NB4 (cell line): Measurements from ENCODE around the gene SVOP.

Source experiments
- CTCF ChIP-seq: IDR thresholded peaks from one replicate; pipeline ENCODE4 v1.5.1; 2012; ENCODE audit warnings: low read depth, low read length
- MYC ChIP-seq: IDR thresholded peaks from 2 replicates; pipeline ENCODE4 v1.6.1; 2011; ENCODE audit warnings: low read depth, low read length
- POLR2A ChIP-seq: IDR thresholded peaks from 2 replicates; pipeline ENCODE4 v1.6.1; 2011; ENCODE audit warnings: mild to moderate bottlenecking; ENCODE audit not compliant: insufficient read length; ENCODE audit errors: extremely low read depth
- TF ChIP-seq, protein P1 (sequence below): IDR thresholded peaks from 2 replicates; pipeline ENCODE4 v1.6.1; 2011; ENCODE audit warnings: low read depth, low read length

DNA sequence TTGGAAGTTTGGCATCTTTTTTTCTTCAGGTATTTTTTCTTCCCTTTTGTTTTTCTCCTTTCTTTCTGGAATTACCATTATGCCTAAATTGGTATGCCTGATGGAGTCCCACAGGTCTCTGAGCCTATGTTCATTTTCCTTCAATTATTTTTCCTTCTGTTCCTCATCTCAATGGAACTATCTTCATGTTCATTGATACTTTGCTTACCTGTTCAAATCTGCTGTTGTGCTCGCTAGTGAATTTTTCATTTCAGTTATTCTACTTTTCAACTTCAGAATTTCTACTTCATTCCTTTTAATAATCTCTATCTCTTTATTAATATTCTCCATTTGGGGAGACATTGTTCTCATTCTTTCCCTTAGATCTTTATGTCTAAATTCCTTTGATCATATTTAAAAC lies 16.1 kb upstream of the SVOP start:
- TF ChIP-seq CTCF (no peak), POLR2A (no peak), MYC (no peak)
- TF ChIP-seq, protein P1, sequence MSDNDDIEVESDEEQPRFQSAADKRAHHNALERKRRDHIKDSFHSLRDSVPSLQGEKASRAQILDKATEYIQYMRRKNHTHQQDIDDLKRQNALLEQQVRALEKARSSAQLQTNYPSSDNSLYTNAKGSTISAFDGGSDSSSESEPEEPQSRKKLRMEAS, result no peak
